ENCODE data around the gene MRPL19.

GRCh38 chr2:75634945-75635344 is 11.6 kb upstream of the MRPL19 start:
- TF ChIP-seq, protein P1, sequence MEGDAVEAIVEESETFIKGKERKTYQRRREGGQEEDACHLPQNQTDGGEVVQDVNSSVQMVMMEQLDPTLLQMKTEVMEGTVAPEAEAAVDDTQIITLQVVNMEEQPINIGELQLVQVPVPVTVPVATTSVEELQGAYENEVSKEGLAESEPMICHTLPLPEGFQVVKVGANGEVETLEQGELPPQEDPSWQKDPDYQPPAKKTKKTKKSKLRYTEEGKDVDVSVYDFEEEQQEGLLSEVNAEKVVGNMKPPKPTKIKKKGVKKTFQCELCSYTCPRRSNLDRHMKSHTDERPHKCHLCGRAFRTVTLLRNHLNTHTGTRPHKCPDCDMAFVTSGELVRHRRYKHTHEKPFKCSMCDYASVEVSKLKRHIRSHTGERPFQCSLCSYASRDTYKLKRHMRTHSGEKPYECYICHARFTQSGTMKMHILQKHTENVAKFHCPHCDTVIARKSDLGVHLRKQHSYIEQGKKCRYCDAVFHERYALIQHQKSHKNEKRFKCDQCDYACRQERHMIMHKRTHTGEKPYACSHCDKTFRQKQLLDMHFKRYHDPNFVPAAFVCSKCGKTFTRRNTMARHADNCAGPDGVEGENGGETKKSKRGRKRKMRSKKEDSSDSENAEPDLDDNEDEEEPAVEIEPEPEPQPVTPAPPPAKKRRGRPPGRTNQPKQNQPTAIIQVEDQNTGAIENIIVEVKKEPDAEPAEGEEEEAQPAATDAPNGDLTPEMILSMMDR (optimal IDR thresholded peaks at IDR 0.05 in 1 of 3, IDR thresholded peaks at IDR 0.05 in 1 of 3, conservative IDR thresholded peaks at IDR 0.05 in 1 of 3; ENCODE audit: extremely low read depth in 1 of 3, insufficient read depth in 2 of 3, low read length in 3 of 3), result no peak
- TF ChIP-seq EZH2 (IDR thresholded peaks at IDR 0.05; ENCODE audit: low read length), result no peak
